GM10266 (cell line): Measurements from ENCODE around the gene TSPO2.

ENCODE experiments used
- DNase-seq: peaks from one replicate; pipeline ENCODE4 v3.0.0; 2012; ENCODE audit errors: extremely low spot score
- CTCF ChIP-seq: IDR thresholded peaks from 2 replicates; pipeline ENCODE4 v1.5.1; 2012; ENCODE audit warnings: mild to moderate bottlenecking, low read depth; ENCODE audit not compliant: control insufficient read depth, insufficient read depth; ENCODE audit errors: missing control alignments

Gene TSPO2

GRCh38 chr6:41061196-41061726 is 19.0 kb downstream of the TSPO2 start:
- DNase-seq = no peak
- no peak for TF ChIP-seq CTCF

GRCh38 chr6:41062056-41062455 is 19.8 kb downstream of the TSPO2 start:
- TF ChIP-seq CTCF = no peak
- DNase-seq = no peak

- no peak for DNase-seq
- TF ChIP-seq CTCF = no peak
These were observed 21.6 kb downstream of the TSPO2 start for GRCh38 chr6:41063884-41064285.

- DNase-seq = no peak
- no peak for TF ChIP-seq CTCF
These were observed 22.6 kb downstream of the TSPO2 start for GRCh38 chr6:41064841-41065240.

GRCh38 chr6:41065550-41066026 is 23.3 kb downstream of the TSPO2 start:
- no peak for DNase-seq
- no peak for TF ChIP-seq CTCF

GRCh38 chr6:41066867-41067304 is 24.6 kb downstream of the TSPO2 start:
- peak; percentile 84 for TF ChIP-seq CTCF

GRCh38 chr6:41071501-41071922 is 29.2 kb downstream of the TSPO2 start:
- TF ChIP-seq CTCF = peak; percentile 17
- no peak for DNase-seq

More at GRCh38 chr6:41066867-41067304, 24.6 kb downstream of the TSPO2 start:
- peak; percentile 30 for DNase-seq
